ENCODE data around the gene TNRC6A. TPM values are rescaled to one million over a fixed set of nuclear protein-coding genes. Genes with fewer than 3 reads are reported as not detected.
A peak's percentile ranks its signal among the peaks of the same experiment; 100 is the strongest.

The TNRC6A gene
- total RNA-seq, 2 experiments from 2014 or later = 27.7 to 28.9 TPM

GRCh38 chr16:24829153-24829552 is 99.7 kb downstream of the TNRC6A start:
- intact Hi-C loops (cut with micrococcal nuclease) = no loop called here
- Mint-ChIP-seq H3K4me1 (ENCODE audit: low read depth) (no peaks in the 10 kb centered on the region), H3K9me3 (no peaks in the 10 kb centered on the region), H3K27ac (no peak overlapping the region), H3K27me3 (no peaks in the 10 kb centered on the region), H3K4me3 (no peak overlapping the region), H3K36me3 (ENCODE audit: low read depth) (peaks cover 19% of the 10 kb centered on the region)
- ChIA-PET POLR2A (no interaction called here), CTCF (no interaction called here)
- no peak for ATAC-seq
- DNase-seq = no peak
- TF ChIP-seq CTCF (IDR thresholded peaks at IDR 0.05) = no peak

DNA sequence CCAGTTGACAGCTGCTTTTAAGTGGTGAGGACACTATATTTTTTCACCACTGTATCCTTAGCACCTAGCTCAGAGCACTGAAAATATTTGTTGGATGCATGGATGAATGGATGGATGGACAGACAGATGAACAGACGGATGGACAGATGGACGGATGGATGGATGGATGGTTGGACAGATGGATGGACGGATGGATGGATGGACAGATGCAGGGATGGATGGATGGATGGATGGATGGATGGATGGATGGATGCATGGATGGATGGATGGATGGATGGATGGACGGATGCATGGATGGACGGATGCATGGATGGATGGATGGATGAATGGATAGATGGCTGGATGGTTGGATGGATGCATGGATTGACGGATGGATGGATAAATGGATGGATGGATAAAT is 103.9 kb downstream of the TNRC6A start:
- Mint-ChIP-seq H3K4me1 (ENCODE audit: low read depth) (no peaks in the 10 kb centered on the region), H3K4me3 (no peak overlapping the region), H3K36me3 (ENCODE audit: low read depth) (peaks cover 8% of the 10 kb centered on the region), H3K9me3 (no peaks in the 10 kb centered on the region), H3K27ac (no peak overlapping the region), H3K27me3 (no peaks in the 10 kb centered on the region)
- ChIA-PET POLR2A (no interaction called here), CTCF (no interaction called here)
- intact Hi-C loops (cut with micrococcal nuclease) = no loop called here
- no peak for TF ChIP-seq CTCF (IDR thresholded peaks at IDR 0.05)
- no peak for ATAC-seq
- DNase-seq = no peak

DNA sequence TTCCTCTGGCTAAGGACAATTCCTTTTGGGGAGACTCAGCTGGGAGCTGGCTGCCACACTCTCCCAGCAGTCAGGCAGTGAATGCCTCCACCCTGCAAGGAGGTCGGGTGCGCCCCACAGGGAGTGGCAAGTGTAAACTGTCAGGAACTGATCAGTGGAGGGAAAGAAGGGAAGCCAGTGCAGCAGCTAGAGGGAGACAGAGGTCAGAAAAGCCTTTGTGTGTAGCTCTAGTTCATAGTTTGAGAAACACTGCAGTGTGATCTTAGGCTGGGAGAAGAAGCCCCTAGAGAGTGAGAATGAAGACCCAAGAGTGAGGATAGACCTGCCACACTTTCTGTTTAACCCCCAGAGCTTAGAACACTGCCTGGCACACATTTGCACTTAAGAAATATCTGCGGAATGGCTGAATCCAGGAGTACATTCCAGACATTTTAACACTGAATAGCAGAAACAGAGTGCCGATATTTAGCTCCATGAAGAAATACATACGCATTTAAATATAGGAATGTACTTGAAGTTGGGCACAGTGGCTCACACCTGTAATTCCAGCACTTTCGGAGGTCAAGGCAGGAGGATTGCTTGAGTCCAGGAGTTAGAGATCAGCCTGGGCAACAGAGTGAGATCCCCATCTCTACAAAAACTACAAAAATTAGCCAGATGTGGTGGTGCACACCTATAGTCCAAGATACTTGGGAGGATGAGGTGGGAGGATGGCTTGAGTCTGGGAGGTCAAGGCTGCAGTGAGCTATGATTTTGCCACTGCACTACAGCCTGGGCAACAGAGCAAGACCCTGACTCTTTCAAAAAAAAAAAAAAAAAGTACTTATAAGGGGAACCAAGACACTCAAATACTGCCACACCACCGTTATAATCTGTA is 105.2 kb downstream of the TNRC6A start:
- ATAC-seq (no peak), DNase-seq (peak; percentile 19)
- CTCF ChIA-PET = interaction anchor here (0.7 to 1.0 kb wide), 2 partner anchors 27 to 296 kb away, joined by 3 to 8 read pairs; no protein-coding TSS in a partner anchor
- no peak overlapping the region for H3K4me3 Mint-ChIP-seq
- no peak for TF ChIP-seq CTCF (IDR thresholded peaks at IDR 0.05)
- intact Hi-C loops (cut with micrococcal nuclease) = no loop called here
- no peaks in the 10 kb centered on the region for H3K4me1 Mint-ChIP-seq (ENCODE audit: low read depth)
- H3K9me3 Mint-ChIP-seq = no peaks in the 10 kb centered on the region
- peaks cover 7% of the 10 kb centered on the region for H3K36me3 Mint-ChIP-seq (ENCODE audit: low read depth)
- H3K27me3 Mint-ChIP-seq = no peaks in the 10 kb centered on the region
- POLR2A ChIA-PET = no interaction called here
- no peak overlapping the region for H3K27ac Mint-ChIP-seq

- intact Hi-C loops (cut with micrococcal nuclease) = no loop called here
- no peaks in the 10 kb centered on the region for H3K9me3 Mint-ChIP-seq
- H3K27me3 Mint-ChIP-seq = no peaks in the 10 kb centered on the region
- no peak overlapping the region for H3K27ac Mint-ChIP-seq
- no peak overlapping the region for H3K4me3 Mint-ChIP-seq
- ATAC-seq (no peak), DNase-seq (no peak)
- ChIA-PET POLR2A (interaction anchor here (0.6 kb wide), 1 partner anchor 501 kb away, joined by 3 read pairs; no protein-coding TSS in a partner anchor), CTCF (no interaction called here)
- no peak for TF ChIP-seq CTCF (IDR thresholded peaks at IDR 0.05)
- H3K4me1 Mint-ChIP-seq (ENCODE audit: low read depth) = no peaks in the 10 kb centered on the region
- H3K36me3 Mint-ChIP-seq (ENCODE audit: low read depth) = peaks cover 7% of the 10 kb centered on the region
Measured at GRCh38 chr16:24836836-24837235, 107.4 kb downstream of the TNRC6A start.

DNA sequence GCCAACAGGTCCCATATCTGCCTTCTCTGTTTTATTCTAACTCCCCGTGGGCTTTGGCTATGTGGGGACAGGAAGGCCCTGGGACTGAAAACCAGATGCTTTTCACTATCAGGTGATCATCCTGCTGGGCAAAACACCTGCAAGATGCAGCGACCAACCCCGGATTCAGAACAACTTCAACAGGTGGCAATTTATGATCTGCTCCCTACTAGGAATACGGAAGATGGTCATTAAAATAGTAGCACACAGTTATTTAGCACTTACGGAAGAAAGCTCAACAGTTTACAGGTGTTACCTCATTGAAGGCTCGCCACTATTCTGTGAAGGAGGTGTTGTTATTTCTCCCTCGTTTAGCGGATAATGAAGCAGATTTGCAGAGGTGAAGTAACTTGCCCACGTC is 108.5 kb downstream of the TNRC6A start:
- no peaks in the 10 kb centered on the region for H3K27me3 Mint-ChIP-seq
- CTCF ChIA-PET = no interaction called here
- peaks cover 7% of the 10 kb centered on the region for H3K36me3 Mint-ChIP-seq (ENCODE audit: low read depth)
- TF ChIP-seq CTCF (IDR thresholded peaks at IDR 0.05) = no peak
- ATAC-seq (no peak), DNase-seq (no peak)
- no peaks in the 10 kb centered on the region for H3K9me3 Mint-ChIP-seq
- POLR2A ChIA-PET = interaction anchor here (0.5 kb wide), 1 partner anchor 309 kb away, joined by 3 read pairs; no protein-coding TSS in a partner anchor
- no peaks in the 10 kb centered on the region for H3K4me1 Mint-ChIP-seq (ENCODE audit: low read depth)
- intact Hi-C loops (cut with micrococcal nuclease) = no loop called here
- no peak overlapping the region for H3K4me3 Mint-ChIP-seq
- no peak overlapping the region for H3K27ac Mint-ChIP-seq

Data from activated CD8-positive, alpha-beta T cell treated with anti-CD3 and anti-CD28 coated beads for 36 hours (primary cell).